Keratinocyte (primary cell): ENCODE results near the gene CUL3.

ENCODE experiments used
- EZH2 ChIP-seq: IDR thresholded peaks from one replicate; pipeline ENCODE4 v1.6.1; 2012; ENCODE audit warnings: inconsistent platforms, mild to moderate bottlenecking, low read length, moderate library complexity
- TF ChIP-seq, protein P1 (sequence below), 3 experiments: IDR thresholded peaks in 1 of 3; conservative IDR thresholded peaks in 1 of 3; optimal IDR thresholded peaks in 1 of 3; 2 replicates in 2 of 3; 3 replicates in 1 of 3; pipeline versions ENCODE3 to v1.5.1; 2011; ENCODE audit warnings: low read length in 3 of 3, mild to moderate bottlenecking in 3 of 3, moderate library complexity in 2 of 3, control low read depth in 1 of 3, inconsistent platforms in 1 of 3; ENCODE audit not compliant: insufficient read depth in 2 of 3; ENCODE audit errors: extremely low read depth in 1 of 3

DNA sequence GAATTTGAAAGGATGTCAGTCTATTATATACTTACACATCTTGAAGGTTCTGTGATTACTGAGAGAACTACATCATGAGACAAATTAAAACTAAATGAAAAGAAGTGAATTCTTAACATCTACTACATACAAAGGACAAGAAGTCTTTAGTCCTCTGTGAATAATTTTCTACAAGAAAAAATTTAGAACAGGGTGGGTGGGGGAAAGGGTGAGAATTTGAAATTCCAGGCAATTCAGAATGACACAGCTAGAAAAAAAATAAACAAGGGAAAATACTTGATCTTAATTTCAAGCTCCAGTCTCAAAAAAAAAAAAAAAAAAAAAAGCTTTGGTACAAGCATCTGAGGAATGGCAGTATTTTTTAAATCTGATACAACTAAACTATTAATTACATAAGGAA lies 15.5 kb downstream of the CUL3 start:
- TF ChIP-seq, protein P1, sequence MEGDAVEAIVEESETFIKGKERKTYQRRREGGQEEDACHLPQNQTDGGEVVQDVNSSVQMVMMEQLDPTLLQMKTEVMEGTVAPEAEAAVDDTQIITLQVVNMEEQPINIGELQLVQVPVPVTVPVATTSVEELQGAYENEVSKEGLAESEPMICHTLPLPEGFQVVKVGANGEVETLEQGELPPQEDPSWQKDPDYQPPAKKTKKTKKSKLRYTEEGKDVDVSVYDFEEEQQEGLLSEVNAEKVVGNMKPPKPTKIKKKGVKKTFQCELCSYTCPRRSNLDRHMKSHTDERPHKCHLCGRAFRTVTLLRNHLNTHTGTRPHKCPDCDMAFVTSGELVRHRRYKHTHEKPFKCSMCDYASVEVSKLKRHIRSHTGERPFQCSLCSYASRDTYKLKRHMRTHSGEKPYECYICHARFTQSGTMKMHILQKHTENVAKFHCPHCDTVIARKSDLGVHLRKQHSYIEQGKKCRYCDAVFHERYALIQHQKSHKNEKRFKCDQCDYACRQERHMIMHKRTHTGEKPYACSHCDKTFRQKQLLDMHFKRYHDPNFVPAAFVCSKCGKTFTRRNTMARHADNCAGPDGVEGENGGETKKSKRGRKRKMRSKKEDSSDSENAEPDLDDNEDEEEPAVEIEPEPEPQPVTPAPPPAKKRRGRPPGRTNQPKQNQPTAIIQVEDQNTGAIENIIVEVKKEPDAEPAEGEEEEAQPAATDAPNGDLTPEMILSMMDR (optimal IDR thresholded peaks at IDR 0.05 in 1 of 3, IDR thresholded peaks at IDR 0.05 in 1 of 3, conservative IDR thresholded peaks at IDR 0.05 in 1 of 3; ENCODE audit: extremely low read depth in 1 of 3, insufficient read depth in 2 of 3, low read length in 3 of 3), result no peak
- no peak for TF ChIP-seq EZH2
